HepG2 (cell line): ENCODE data around the gene GIMAP8. TPM values are rescaled to one million over a fixed set of nuclear protein-coding genes. Genes with fewer than 3 reads are reported as not detected.
A peak's percentile ranks its signal among the peaks of the same experiment; 100 is the strongest.

Experiments used
- ARNT ChIP-seq: fragments of 450-650 bp; IDR thresholded peaks from 2 replicates; pipeline ENCODE4 v1.6.1; 2017
- ARNT2 ChIP-seq: sonication (generic); formaldehyde crosslinking; IDR thresholded peaks from 2 replicates; pipeline ENCODE4 v1.8.0; 2022; ENCODE audit warnings: mild to moderate bottlenecking, low read depth, missing genetic modification reagents, moderate library complexity
- CENPT ChIP-seq: sonication (generic); formaldehyde crosslinking; IDR thresholded peaks from 2 replicates; pipeline ENCODE4 v1.8.0; 2022; ENCODE audit warnings: low read depth, mild to moderate bottlenecking, moderate library complexity, missing genetic modification reagents
- MAFK ChIP-seq, 2 experiments: IDR thresholded peaks in 1 of 2; conservative IDR thresholded peaks in 1 of 2; 2 replicates each; pipeline ENCODE4 v1.6.1; 2011; ENCODE audit warnings: improper control_type of control experiment in 2 of 2, low read length in 2 of 2
- MLX ChIP-seq: IDR thresholded peaks from 2 replicates; pipeline ENCODE4 v1.6.1; 2016
- POLR2AphosphoS5 ChIP-seq: IDR thresholded peaks from 2 replicates; pipeline ENCODE4 v1.6.1; 2012; ENCODE audit warnings: low read depth, low read length
- PRDM4 ChIP-seq: sonication (generic); formaldehyde crosslinking; IDR thresholded peaks from 2 replicates; pipeline ENCODE4 v1.9.0; 2021; ENCODE audit warnings: missing genetic modification reagents, borderline replicate concordance
- TBX3 ChIP-seq: fragments of 450-650 bp; IDR thresholded peaks from 2 replicates; pipeline ENCODE4 v1.6.1; 2017; ENCODE audit warnings: antibody characterized with exemption, mild to moderate bottlenecking, inconsistent platforms, borderline replicate concordance
- ZBTB40 ChIP-seq, 2 experiments: fragments of 450-650 bp in 1 of 2; sonication (generic) in 1 of 2; formaldehyde crosslinking in 1 of 2; IDR thresholded peaks; 2 replicates each; pipeline versions ENCODE4 v1.6.1 to v1.8.0; 2016 to 2022; ENCODE audit warnings: antibody characterized with exemption in 1 of 2, mild to moderate bottlenecking in 1 of 2, missing genetic modification reagents in 1 of 2
- ZBTB7B ChIP-seq: sonication (generic); formaldehyde crosslinking; IDR thresholded peaks from 2 replicates; pipeline ENCODE4 v1.4.0; 2020; ENCODE audit warnings: missing genetic modification reagents
- ZNF207 ChIP-seq: fragments of 450-650 bp; IDR thresholded peaks from 2 replicates; pipeline ENCODE4 v1.6.1; 2016; ENCODE audit warnings: antibody characterized with exemption, borderline replicate concordance
- ZNF557 ChIP-seq: sonication (generic); formaldehyde crosslinking; IDR thresholded peaks from 2 replicates; pipeline ENCODE4 v1.4.0; 2020; ENCODE audit warnings: missing genetic modification reagents
- ZNF574 ChIP-seq: sonication (generic); formaldehyde crosslinking; IDR thresholded peaks from 2 replicates; pipeline ENCODE4 v1.4.0; 2020; ENCODE audit warnings: missing genetic modification reagents
- polyA plus RNA-seq, 8 experiments: library from polyadenylated mRNA; depleted of rRNA in 3 of 8; stranded (reverse) in 7 of 8; unstranded in 1 of 8; fragments of >200 nt; fragmentation: Illumina TruSeq in 4 of 8; extraction: Trizol in 4 of 8; gene quantifications; 2 replicates each; pipeline versions ENCODE4 v1.2.1 to v1.2.3, GENCODE V29; 2011 to 2016; ENCODE audit warnings: low read depth in 4 of 8, missing spikeins in 1 of 8, mixed read lengths in 1 of 8; ENCODE audit not compliant: insufficient read depth in 1 of 8
- total RNA-seq, 5 experiments: library from RNA; depleted of rRNA; stranded (reverse); fragments of >200 nt; fragmentation: Illumina TruSeq; extraction: Trizol; gene quantifications; 2 replicates each; pipeline ENCODE4 v1.2.3, GENCODE V29; 2016; ENCODE audit warnings: low read depth in 1 of 5

Gene GIMAP8
- total and polyA plus RNA-seq, 2 of the 13 experiments (the other 11 are each of a cell fraction or from before 2014, with no cell fraction given), result not detected

- no peak for TF ChIP-seq CENPT (CRISPR knock-in tag)
- no peak for TF ChIP-seq MLX
- TF ChIP-seq ZNF207, result no peak
- TF ChIP-seq ZBTB40 (IDR thresholded peaks at IDR 0.05), result no peak
- no peak for TF ChIP-seq ZBTB40 (CRISPR knock-in tag; IDR thresholded peaks at IDR 0.05)
- no peak for TF ChIP-seq ZNF557 (CRISPR knock-in tag)
- 0 out of 2 replicates have a peak, but pooled peaks have one; percentile 49 for TF ChIP-seq ARNT2
- peak; percentile 93 for TF ChIP-seq ZNF574 (CRISPR knock-in tag)
- TF ChIP-seq ARNT, result no peak
- TF ChIP-seq PRDM4 (CRISPR knock-in tag), result no peak
- no peak for TF ChIP-seq POLR2AphosphoS5
- no peak for TF ChIP-seq MAFK (conservative IDR thresholded peaks at IDR 0.05 in 1 of 2, IDR thresholded peaks at IDR 0.05 in 1 of 2; ENCODE audit: low read length in 2 of 2)
- TF ChIP-seq ZBTB7B (CRISPR knock-in tag), result peak; percentile 39; the same call in 1 of the 2 replicates
- TF ChIP-seq TBX3, result no peak
These were observed 29.3 kb upstream of the GIMAP8 start (continued) for GRCh38 chr7:150420987-150421674.
